Caki2 (cell line): ENCODE data around the gene C1QB. TPM values are rescaled to one million over a fixed set of nuclear protein-coding genes. Genes with fewer than 3 reads are reported as not detected.
A peak's percentile ranks its signal among the peaks of the same experiment; 100 is the strongest.
"Not testable (repeated sequence)": the region's sequence is repeated elsewhere in the genome, so short reads cannot be mapped to it uniquely, and the experiment has no call there.

Experiments used
- DNase-seq: peaks from one replicate; pipeline ENCODE4 v3.0.0-alpha.2; 2015; ENCODE audit warnings: low read depth
- in situ Hi-C: cut with HindIII; loops from 2 replicates; pipeline ENCODE4 v1.10.0; 2016; ENCODE audit warnings: low sequenced_read_pairs, low pct_unique_long_range_greater_than_20kb, mixed read lengths
- total RNA-seq: library from RNA; depleted of rRNA; stranded (reverse); fragments of >200 nt; shearing (Covaris generic); gene quantifications from 2 replicates; pipeline ENCODE4 v1.2.3, GENCODE V29; 2014; ENCODE audit warnings: low replicate concordance

Gene C1QB
- total RNA-seq, 1 experiment from 2014 or later = not detected

- DNase-seq = no peak
- in situ Hi-C loops = no loop called here
Measured at GRCh38 chr1:22651941-22652856, 837 bp upstream of the C1QB start.

GRCh38 chr1:22654692-22655091 is 1.7 kb downstream of the C1QB start:
- no peak for DNase-seq
- in situ Hi-C loops = no loop called here

GRCh38 chr1:22658385-22659163 is 5.5 kb downstream of the C1QB start:
- DNase-seq = no peak
- in situ Hi-C loops = no loop called here

- in situ Hi-C loops = no loop called here
- DNase-seq = no peak
Measured at GRCh38 chr1:22660716-22661241, 7.7 kb downstream of the C1QB start.

GRCh38 chr1:22661880-22662279 is 8.8 kb downstream of the C1QB start:
- DNase-seq = no peak
- in situ Hi-C loops = no loop called here

- peak; percentile 52 for DNase-seq
- in situ Hi-C loops = no loop called here
Measured at GRCh38 chr1:22662318-22662717, 9.3 kb downstream of the C1QB start.

- no peak for DNase-seq
- in situ Hi-C loops = no loop called here
Measured at GRCh38 chr1:22662986-22663408, 10.0 kb downstream of the C1QB start.

- in situ Hi-C loops = no loop called here
- DNase-seq = peak; percentile 18
Measured at GRCh38 chr1:22665752-22666151, 12.7 kb downstream of the C1QB start.

GRCh38 chr1:22666412-22666811 is 13.4 kb downstream of the C1QB start:
- DNase-seq = no peak
- in situ Hi-C loops = no loop called here

- DNase-seq, in situ Hi-C loops: not testable (repeated sequence)
Measured at GRCh38 chr1:22668840-22669239, 15.8 kb downstream of the C1QB start.

- DNase-seq = no peak
- in situ Hi-C loops = no loop called here
Measured at GRCh38 chr1:22670352-22670975, 17.4 kb downstream of the C1QB start.

GRCh38 chr1:22671999-22672398 is 19.0 kb downstream of the C1QB start:
- in situ Hi-C loops = no loop called here
- no peak for DNase-seq

- in situ Hi-C loops = no loop called here
- DNase-seq = peak; percentile 28
Measured at GRCh38 chr1:22673486-22674409, 20.7 kb downstream of the C1QB start.

- DNase-seq = no peak
- in situ Hi-C loops = no loop called here
Measured at GRCh38 chr1:22674410-22674749, 21.3 kb downstream of the C1QB start.

- DNase-seq, in situ Hi-C loops: not testable (repeated sequence)
Measured at GRCh38 chr1:22676151-22676550, 23.1 kb downstream of the C1QB start.

- in situ Hi-C loops = no loop called here
- no peak for DNase-seq
Measured at GRCh38 chr1:22676916-22677583, 24.0 kb downstream of the C1QB start.
